IPS DF 4.7 (cell line): ENCODE results near the gene GNB5.
A peak's percentile ranks its signal among the peaks of the same experiment; 100 is the strongest.
"Not testable (repeated sequence)": the region's sequence is repeated elsewhere in the genome, so short reads cannot be mapped to it uniquely, and the experiment has no call there.

Source experiments
- DNase-seq: peaks from one replicate; pipeline ENCODE4 v3.0.0-alpha.2; 2013; ENCODE audit warnings: low spot score; ENCODE audit errors: extremely low read depth

Gene GNB5

GRCh38 chr15:52094811-52095584 is 96.2 kb downstream of the GNB5 start:
- no peak for DNase-seq

DNA sequence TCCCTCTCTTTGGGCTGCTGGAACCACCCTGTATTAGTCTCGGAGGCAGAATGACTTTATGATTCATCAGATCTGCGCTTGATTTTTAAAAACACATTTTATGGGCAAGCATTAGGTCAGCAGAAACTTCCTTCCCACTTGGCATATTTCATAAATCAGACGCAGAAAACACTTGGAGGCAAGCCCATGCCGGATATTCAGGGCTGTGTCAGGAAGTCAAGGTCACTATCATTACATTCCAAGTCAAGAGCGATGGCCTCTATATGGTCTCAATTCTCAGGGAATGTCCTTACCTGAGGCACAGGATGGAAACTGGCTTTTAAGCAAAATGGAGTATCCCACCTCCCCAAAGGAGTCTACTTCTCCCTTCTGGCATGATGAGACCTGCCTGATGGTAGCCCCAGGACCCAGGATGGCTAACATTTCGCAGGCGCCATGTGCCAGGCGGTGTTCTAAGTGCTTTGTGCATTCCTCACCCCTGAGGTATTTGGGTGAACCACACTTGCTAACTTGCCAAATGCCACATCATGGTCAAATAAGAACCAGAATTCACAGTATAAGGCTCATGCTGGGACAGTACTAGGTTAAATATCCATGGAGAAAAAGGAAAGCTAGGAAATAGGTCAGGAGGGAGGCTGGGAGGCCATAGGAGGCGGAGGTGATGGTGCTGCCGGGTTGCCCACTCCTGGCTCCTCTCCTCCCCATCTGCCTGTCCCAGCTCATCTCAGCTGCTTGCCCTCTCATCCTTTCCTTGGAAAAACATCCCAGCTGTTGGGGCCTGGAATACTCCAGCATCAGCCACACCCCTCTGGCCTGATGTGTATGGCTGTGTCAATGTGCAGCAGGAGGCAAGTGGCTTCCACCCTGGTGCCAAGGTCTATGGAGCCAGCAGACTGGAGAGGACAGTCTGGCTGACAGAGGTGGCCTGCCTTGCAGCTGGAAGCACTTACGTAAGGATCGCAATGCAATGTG is 97.4 kb downstream of the GNB5 start:
- no peak for DNase-seq

GRCh38 chr15:52093167-52093538 is 98.0 kb downstream of the GNB5 start:
- no peak for DNase-seq

DNA sequence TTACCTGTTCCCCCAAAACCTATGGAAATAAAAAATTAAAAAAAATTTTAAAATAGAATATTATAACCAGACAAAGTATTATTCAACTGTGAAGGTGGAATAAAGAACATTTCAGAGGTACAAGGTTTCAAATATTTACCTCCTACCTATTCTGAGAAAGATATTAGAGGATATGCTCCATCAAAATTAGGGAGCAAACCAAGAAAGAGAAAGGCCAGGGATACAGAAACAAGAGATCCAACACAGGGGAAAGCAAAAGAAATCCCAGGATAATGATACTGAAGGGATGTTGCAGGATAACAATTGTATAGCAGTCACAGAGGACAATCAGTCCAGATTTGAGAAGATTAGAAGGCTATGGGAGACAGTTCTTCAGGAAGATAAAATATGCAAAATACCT is 101.0 kb downstream of the GNB5 start:
- no peak for DNase-seq

DNA sequence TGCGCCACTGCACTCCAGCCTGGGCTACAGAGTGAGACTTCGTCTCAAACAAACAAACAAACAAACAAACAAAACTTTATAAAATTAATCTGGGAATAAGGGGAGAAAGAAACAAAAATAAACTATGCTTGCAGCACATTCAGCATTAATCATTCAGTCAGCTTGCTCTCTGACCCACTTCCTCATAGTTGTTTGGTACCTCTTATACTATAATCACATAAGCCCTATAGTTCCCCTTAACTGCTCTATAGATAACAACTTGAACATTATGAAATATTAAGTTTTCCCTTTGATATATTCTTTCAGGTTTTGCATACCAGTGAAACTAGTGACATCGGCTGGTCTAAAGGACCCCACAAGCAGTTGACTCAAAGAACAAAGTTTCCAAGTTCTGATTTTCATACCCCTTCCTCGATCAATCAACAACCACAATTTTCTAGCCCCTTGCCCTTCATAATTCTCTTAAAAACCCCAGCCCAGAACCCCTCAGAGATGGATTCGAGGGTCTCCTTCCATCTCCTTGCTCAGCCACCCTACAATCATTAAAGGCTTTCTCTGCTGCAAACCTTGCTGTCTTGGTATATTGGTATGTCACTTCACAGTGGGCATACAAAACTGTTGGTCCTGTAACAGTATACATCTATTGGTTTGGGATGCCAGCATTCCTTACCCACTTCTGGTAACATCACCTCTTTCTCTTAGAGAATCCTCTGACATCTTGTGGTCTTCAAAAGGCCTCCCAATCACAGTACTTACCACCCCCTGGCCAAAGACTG is 105.0 kb downstream of the GNB5 start:
- DNase-seq = no peak

DNA sequence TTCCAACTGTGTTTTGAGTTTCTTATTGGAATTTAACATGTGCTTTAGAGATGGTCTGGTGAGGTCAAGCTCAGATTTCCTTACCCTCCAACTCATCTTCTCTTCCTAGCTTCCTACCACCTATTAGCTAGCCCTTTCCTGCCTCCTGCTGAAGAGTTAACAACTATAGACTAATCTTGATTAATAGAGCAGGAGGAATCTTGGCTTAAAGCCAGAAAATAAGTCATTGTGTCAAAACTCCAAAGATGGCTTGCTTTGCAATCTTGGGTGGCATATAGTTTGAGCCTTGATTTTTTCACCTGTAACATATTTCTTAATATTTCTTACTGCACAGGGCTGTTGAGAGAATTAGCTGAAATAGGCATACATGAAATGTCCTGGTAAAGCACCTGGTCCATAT is 105.9 kb downstream of the GNB5 start:
- no peak for DNase-seq

DNA sequence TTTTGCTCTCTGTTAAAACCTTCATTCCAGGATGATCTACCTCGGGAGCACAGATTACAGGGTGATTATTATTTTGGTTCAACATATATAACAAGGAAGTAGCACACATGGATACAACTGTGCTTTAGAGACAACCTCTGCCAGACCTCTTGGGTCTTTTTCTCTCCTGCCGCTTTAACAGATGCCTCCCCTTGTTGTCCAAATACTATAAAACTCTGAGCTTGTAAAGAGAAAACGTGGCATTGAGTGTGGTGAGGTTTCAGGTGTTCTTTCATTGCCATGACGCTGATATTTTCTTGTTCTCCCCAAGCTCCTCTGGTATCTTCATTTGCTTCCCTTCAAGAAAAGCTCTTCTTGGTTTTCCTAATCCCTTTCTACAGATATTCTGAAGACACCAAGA is 107.6 kb downstream of the GNB5 start:
- DNase-seq = no peak

- DNase-seq = not testable (repeated sequence)
Observed at GRCh38 chr15:52083037-52083359, 108.2 kb downstream of the GNB5 start.

DNA sequence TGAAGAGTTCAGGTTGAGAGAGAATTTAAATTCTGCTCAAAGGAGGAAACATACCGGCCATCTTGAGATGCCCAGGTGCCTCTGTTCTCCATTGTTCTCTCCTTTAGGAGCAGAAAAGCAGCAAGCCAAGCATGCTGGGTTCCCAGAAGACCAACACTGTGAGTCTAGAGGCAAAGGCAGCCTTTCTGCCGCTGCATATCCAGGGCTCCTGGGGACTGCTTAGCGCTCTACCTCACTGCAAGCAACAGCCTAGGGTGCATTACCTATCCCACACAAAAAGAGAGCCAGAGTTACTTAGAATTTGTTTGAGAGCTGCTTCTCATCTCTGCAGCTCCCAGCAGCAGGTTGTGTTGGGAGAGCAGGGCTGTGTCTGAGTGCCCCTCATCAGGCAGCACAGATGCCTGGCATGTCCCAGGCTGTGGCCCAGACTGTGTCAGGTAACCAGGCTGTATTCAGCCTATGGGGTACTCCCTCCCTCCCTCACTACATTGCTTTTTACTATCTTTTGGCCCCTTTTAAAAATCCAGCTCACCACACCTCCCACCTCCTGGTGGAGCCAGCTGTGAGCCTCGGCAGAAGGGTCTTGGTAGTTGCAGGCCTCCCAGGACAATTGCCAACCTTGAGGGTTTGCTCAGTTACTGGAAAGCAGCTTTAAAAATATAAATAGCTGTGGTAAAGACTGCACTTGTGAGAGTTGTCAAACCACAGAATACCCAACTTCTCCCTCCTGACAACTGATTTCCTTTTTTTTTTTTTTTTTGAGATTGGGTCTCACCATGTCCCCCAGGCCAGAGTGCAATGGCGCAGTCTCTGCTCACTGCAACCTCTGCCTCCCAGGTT is 108.8 kb downstream of the GNB5 start:
- DNase-seq = no peak

GRCh38 chr15:52080706-52081392 is 110.3 kb downstream of the GNB5 start:
- DNase-seq = no peak

DNA sequence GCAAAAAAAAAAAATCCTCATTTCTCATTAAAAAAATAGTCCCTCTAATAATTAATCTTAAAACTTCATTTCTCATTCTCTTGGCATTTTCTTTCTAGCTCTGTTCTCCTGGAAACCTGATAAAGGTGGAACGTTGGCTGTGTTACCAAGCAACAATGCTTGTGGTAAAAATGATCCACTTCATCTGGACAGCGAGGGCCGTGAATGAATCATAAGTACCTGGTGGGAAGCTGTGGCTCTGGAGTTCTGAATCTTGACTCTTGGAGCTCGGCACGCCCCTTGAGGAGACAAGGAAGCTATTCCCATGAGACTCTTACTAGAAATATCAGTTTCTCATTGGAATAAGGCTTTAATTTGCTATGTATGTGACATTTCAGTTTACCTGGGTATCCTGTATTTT is 111.2 kb downstream of the GNB5 start:
- DNase-seq = no peak

GRCh38 chr15:52078876-52079700 is 112.1 kb downstream of the GNB5 start:
- peak; percentile 51 for DNase-seq

GRCh38 chr15:52078197-52078875 is 112.9 kb downstream of the GNB5 start:
- DNase-seq = no peak

DNA sequence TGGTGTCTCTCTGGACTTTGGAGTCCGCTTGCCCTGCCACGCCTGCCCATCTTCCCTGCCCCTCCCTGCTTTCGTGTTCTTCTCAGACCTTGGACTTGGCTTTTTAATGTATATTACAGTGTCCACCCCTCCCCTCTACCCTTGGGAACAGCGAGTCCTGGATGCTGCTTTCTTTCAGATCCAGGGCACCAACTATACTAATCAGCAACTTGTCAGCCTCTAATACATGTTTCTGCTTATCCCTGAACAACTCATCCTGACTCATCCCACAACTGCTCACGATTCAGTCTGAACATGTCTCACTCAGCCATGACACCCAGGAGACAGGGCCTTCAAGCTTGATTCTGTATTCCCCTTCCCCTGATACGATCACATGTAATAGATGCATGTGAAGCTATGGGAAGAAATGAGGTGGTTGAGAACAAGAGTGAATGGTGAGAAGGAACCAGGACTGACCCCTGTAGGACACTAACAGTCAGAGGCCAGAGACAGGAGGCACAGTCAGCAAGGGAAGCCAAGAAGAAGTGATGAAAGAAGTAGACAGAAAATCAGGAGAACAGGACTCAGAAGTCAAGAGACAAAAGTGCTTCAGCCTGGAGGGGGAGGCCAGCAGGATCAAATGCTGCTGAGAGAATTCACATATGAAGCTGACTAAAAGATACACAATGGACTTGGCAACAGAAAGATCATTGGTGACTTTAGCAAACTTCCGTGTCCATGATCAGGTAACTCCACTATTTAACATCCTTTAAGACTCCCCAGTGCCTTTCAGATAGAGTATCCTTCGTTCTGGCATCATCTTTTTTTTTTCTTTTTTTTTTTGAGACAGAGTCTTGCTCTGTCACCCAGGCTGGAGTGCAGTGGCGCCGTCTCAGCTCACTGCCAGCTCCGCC is 114.1 kb downstream of the GNB5 start:
- no peak for DNase-seq

- DNase-seq = no peak
Observed at GRCh38 chr15:52071570-52071969, 119.6 kb downstream of the GNB5 start.

- no peak for DNase-seq
Observed at GRCh38 chr15:52069559-52069958, 121.6 kb downstream of the GNB5 start.

- DNase-seq = no peak
Observed at GRCh38 chr15:52068004-52068615, 123.1 kb downstream of the GNB5 start.

- DNase-seq = no peak
Observed at GRCh38 chr15:52067545-52067926, 123.7 kb downstream of the GNB5 start.
